NB4 (cell line): ENCODE measurements around the gene NFIL3.
"Not testable (repeated sequence)": the region's sequence is repeated elsewhere in the genome, so short reads cannot be mapped to it uniquely, and the experiment has no call there.

Experiments
- DNase-seq: peaks from one replicate; pipeline ENCODE4 v3.0.0; 2010; ENCODE audit warnings: low read depth
- H3K4me3 ChIP-seq: one replicate; pipeline ENCODE4 v1.5.1; 2011; ENCODE audit warnings: mild to moderate bottlenecking, low read depth, low read length, moderate library complexity
- CTCF ChIP-seq: IDR thresholded peaks from one replicate; pipeline ENCODE4 v1.5.1; 2012; ENCODE audit warnings: low read depth, low read length
- MAX ChIP-seq: IDR thresholded peaks from 2 replicates; pipeline ENCODE4 v1.6.1; 2011; ENCODE audit warnings: low read depth, low read length
- MYC ChIP-seq: IDR thresholded peaks from 2 replicates; pipeline ENCODE4 v1.6.1; 2011; ENCODE audit warnings: low read depth, low read length
- POLR2A ChIP-seq: IDR thresholded peaks from 2 replicates; pipeline ENCODE4 v1.6.1; 2011; ENCODE audit warnings: mild to moderate bottlenecking; ENCODE audit not compliant: insufficient read length; ENCODE audit errors: extremely low read depth

NFIL3 gene

GRCh38 chr9:91374939-91375338 is 48.7 kb downstream of the NFIL3 start:
- no peak for DNase-seq
- TF ChIP-seq MYC (no peak), MAX (no peak), CTCF (no peak), POLR2A (no peak)
- no peak overlapping the region for H3K4me3 ChIP-seq

- no peak for TF ChIP-seq MYC
- no peak for DNase-seq
- H3K4me3 ChIP-seq: no peak overlapping the region
Observed at GRCh38 chr9:91371894-91372293, 51.7 kb downstream of the NFIL3 start.

GRCh38 chr9:91370006-91370405 is 53.6 kb downstream of the NFIL3 start:
- DNase-seq, H3K4me3 ChIP-seq: not testable (repeated sequence)

- H3K4me3 ChIP-seq: no peak overlapping the region
- DNase-seq: no peak
- no peak for TF ChIP-seq MYC
- no peak for TF ChIP-seq MAX
- TF ChIP-seq CTCF: no peak
- no peak for TF ChIP-seq POLR2A
Observed at GRCh38 chr9:91364702-91365101, 58.9 kb downstream of the NFIL3 start.

GRCh38 chr9:91364005-91364404 is 59.6 kb downstream of the NFIL3 start:
- TF ChIP-seq MAX: no peak
- TF ChIP-seq POLR2A: no peak
- TF ChIP-seq CTCF: no peak
- TF ChIP-seq MYC: no peak
- H3K4me3 ChIP-seq: no peak overlapping the region
- DNase-seq: no peak

GRCh38 chr9:91362051-91362611 is 61.5 kb downstream of the NFIL3 start:
- DNase-seq: no peak
- no peak for TF ChIP-seq CTCF
- TF ChIP-seq MYC: no peak; the same call in 1 of the 2 replicates
- TF ChIP-seq MAX: peak; percentile 3; the same call in 1 of the 2 replicates
- no peak overlapping the region for H3K4me3 ChIP-seq

GRCh38 chr9:91361291-91362050 is 62.2 kb downstream of the NFIL3 start, which contains the start of gene AUH:
AUH (minus strand) TSS chr9:91361918; CDS start chr9:91361889, 29 bp downstream.
- DNase-seq: peak; percentile 85
- H3K4me3 ChIP-seq: peak within 1 kb of the TSS; percentile 92
- no peak; the same call in 1 of the 2 replicates for TF ChIP-seq MYC
- peak; percentile 44 for TF ChIP-seq MAX
- peak; percentile 68 for TF ChIP-seq POLR2A
